OCI-LY1 (cell line): ENCODE data around the gene RAB21.

ENCODE experiments used
- H2AFZ ChIP-seq: fragments of 200-600 bp; sonication (generic), shearing (Covaris generic); 2 replicates; pipeline ENCODE4 v1.6.0; 2014; ENCODE audit warnings: antibody characterized with exemption, mild to moderate bottlenecking, low read length
- H3F3A ChIP-seq: fragments of 200-600 bp; sonication (generic), shearing (Covaris generic); 2 replicates; pipeline ENCODE4 v1.6.0; 2014; ENCODE audit warnings: mild to moderate bottlenecking, antibody characterized with exemption, low read length, moderate library complexity; ENCODE audit not compliant: insufficient read depth
- H3K27ac ChIP-seq: fragments of 200-600 bp; sonication (generic); 2 replicates; pipeline ENCODE4 v1.5.1; 2014; ENCODE audit warnings: low read length, mixed run types, mild to moderate bottlenecking, low read depth; ENCODE audit not compliant: poor library complexity, severe bottlenecking
- H3K27me3 ChIP-seq: fragments of 200-600 bp; sonication (generic); 2 replicates; pipeline ENCODE4 v1.6.0; 2014; ENCODE audit warnings: antibody characterized with exemption, mild to moderate bottlenecking, low read length, moderate library complexity; ENCODE audit not compliant: insufficient read depth
- H3K36me3 ChIP-seq: fragments of 200-600 bp; sonication (generic); 2 replicates; pipeline ENCODE4 v1.6.1; 2014; ENCODE audit warnings: mild to moderate bottlenecking, antibody characterized with exemption, low read length, moderate library complexity, mixed read lengths; ENCODE audit not compliant: insufficient read depth
- H3K4me1 ChIP-seq: fragments of 200-600 bp; sonication (generic); 2 replicates; pipeline ENCODE4 v1.5.1; 2014; ENCODE audit warnings: mild to moderate bottlenecking, low read length, moderate library complexity; ENCODE audit not compliant: insufficient read depth, severe bottlenecking
- H3K4me2 ChIP-seq: fragments of 200-600 bp; sonication (generic), shearing (Covaris generic); 2 replicates; pipeline ENCODE4 v1.6.1; 2014; ENCODE audit warnings: low read length
- H3K4me3 ChIP-seq: fragments of 200-600 bp; sonication (generic); 2 replicates; pipeline ENCODE4 v1.5.1; 2014; ENCODE audit warnings: low read length, low read depth, mild to moderate bottlenecking, mixed read lengths; ENCODE audit not compliant: poor library complexity, severe bottlenecking
- H3K79me2 ChIP-seq: fragments of 200-600 bp; shearing (Covaris generic); 2 replicates; pipeline ENCODE4 v1.6.1; 2016; ENCODE audit warnings: mixed run types, low read length, mixed read lengths; ENCODE audit not compliant: insufficient read depth
- H3K9ac ChIP-seq: fragments of 200-600 bp; sonication (generic), shearing (Covaris generic); 2 replicates; pipeline ENCODE4 v1.6.1; 2014; ENCODE audit warnings: mild to moderate bottlenecking, low read length, mixed read lengths
- H3K9me2 ChIP-seq: fragments of 200-600 bp; sonication (generic), shearing (Covaris generic); 2 replicates; pipeline ENCODE4 v1.6.1; 2014; ENCODE audit warnings: low read depth, mild to moderate bottlenecking, low read length, mixed read lengths
- H3K9me3 ChIP-seq: fragments of 200-600 bp; shearing (Covaris generic); 2 replicates; pipeline ENCODE4 v1.6.1; 2014; ENCODE audit warnings: low read length, mixed read lengths
- H4K20me1 ChIP-seq: fragments of 200-600 bp; sonication (generic), shearing (Covaris generic); 2 replicates; pipeline ENCODE4 v1.6.0; 2016; ENCODE audit warnings: mild to moderate bottlenecking, low read length; ENCODE audit not compliant: insufficient read depth
- EZH2 ChIP-seq: fragments of 200-600 bp; sonication (generic), shearing (Covaris generic); IDR thresholded peaks from 2 replicates; pipeline ENCODE4 v1.8.0; 2017; ENCODE audit warnings: borderline replicate concordance, mixed run types, mild to moderate bottlenecking, antibody characterized with exemption, low read length, moderate library complexity, mixed read lengths
- TF ChIP-seq, protein P1 (sequence below): fragments of 200-600 bp; sonication (generic), shearing (Covaris generic); IDR thresholded peaks from 2 replicates; pipeline ENCODE4 v1.5.1; 2017; ENCODE audit warnings: mild to moderate bottlenecking, antibody characterized with exemption, low read length, moderate library complexity, mixed read lengths

RAB21 gene

DNA sequence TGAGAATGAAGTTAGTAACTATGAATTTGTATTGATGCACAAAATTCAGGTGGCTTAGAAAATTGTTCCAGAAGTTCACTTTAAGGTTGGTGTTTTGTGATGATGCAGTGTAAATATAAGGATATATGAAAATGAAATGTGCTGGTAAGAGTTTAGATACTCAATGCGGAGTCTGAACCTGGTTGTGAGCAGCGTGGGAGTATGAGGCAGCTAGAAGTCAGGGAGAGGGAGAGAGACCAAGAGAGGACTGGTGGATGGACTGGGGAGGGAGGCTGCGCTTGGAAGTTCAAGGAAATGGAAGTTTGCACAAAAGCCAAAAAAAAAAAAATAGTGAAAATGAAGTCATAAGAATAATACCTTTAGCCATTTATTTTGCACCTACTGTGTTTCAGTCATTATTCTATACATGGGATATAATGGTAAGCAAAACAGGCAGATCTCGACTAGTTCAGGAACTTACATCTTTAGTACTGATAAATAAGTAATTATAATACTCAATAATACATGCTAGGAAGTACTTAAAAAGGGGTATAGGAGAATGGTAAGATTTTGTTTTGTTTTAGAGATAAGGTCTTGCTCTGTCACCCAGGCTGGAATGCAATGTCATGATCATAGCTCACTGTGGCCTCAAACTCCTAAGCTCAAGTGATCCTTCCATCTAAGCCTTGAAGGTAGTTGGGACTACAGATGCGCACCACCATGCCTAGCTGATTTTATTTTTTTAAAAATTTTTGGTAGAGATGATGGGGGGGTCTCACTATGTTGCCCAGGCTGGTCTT, 10.0 kb upstream of the RAB21 start:
- no peak overlapping the region for H3K9ac ChIP-seq
- peaks cover 5% of the 10 kb centered on the region for H3K4me1 ChIP-seq
- no peak overlapping the region for H3K4me3 ChIP-seq
- no peak overlapping the region for H3K27ac ChIP-seq
- no peak for TF ChIP-seq EZH2
- TF ChIP-seq, protein P1, sequence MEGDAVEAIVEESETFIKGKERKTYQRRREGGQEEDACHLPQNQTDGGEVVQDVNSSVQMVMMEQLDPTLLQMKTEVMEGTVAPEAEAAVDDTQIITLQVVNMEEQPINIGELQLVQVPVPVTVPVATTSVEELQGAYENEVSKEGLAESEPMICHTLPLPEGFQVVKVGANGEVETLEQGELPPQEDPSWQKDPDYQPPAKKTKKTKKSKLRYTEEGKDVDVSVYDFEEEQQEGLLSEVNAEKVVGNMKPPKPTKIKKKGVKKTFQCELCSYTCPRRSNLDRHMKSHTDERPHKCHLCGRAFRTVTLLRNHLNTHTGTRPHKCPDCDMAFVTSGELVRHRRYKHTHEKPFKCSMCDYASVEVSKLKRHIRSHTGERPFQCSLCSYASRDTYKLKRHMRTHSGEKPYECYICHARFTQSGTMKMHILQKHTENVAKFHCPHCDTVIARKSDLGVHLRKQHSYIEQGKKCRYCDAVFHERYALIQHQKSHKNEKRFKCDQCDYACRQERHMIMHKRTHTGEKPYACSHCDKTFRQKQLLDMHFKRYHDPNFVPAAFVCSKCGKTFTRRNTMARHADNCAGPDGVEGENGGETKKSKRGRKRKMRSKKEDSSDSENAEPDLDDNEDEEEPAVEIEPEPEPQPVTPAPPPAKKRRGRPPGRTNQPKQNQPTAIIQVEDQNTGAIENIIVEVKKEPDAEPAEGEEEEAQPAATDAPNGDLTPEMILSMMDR = no peak
- no peak overlapping the region for H2AFZ ChIP-seq
- no peaks in the 10 kb centered on the region for H3K9me3 ChIP-seq
- no peaks in the 10 kb centered on the region for H3K36me3 ChIP-seq
- H3K4me2 ChIP-seq = no peak overlapping the region
- H4K20me1 ChIP-seq = no peaks in the 10 kb centered on the region
- no peaks in the 10 kb centered on the region for H3K27me3 ChIP-seq
- no peaks in the 10 kb centered on the region for H3F3A ChIP-seq
- no peaks in the 10 kb centered on the region for H3K9me2 ChIP-seq
- no peaks in the 10 kb centered on the region for H3K79me2 ChIP-seq

DNA sequence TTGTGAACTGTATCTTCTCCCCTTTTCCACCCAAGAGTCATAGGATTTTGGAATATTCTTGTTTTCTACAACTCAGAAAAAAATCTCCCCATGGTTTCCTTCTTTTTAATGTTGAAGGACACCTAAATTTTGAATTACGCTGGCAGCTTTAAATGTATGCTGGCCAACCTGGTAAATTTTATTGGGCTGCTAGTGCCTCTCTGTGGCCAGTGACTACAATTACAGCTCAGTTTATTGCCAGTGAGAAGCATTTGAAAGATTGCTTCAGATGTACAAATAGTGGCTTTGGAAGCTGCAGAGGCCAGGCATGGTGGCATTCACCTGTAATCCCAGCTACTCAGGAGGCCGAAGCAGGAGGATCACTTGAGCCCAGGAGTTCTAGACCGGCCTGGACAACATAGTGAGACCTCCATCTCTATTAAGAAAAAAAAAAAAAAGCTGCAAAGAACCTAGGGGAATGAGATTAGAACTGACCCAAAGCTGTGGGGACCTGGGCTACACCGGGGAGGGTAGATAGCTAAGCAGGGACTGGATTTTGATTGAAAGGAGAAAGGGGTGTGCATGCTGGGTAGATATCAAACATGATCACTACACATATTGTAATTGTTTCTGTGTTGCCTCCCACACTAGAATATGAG, 7.6 kb upstream of the RAB21 start:
- no peak overlapping the region for H3K9ac ChIP-seq
- no peaks in the 10 kb centered on the region for H4K20me1 ChIP-seq
- no peak overlapping the region for H3K4me3 ChIP-seq
- TF ChIP-seq EZH2 = no peak
- TF ChIP-seq, protein P1 = peak; percentile 83
- no peak overlapping the region for H3K4me2 ChIP-seq
- H3F3A ChIP-seq = no peaks in the 10 kb centered on the region
- no peaks in the 10 kb centered on the region for H3K79me2 ChIP-seq
- no peaks in the 10 kb centered on the region for H3K9me3 ChIP-seq
- H3K27ac ChIP-seq = no peak overlapping the region
- H3K27me3 ChIP-seq = no peaks in the 10 kb centered on the region
- no peaks in the 10 kb centered on the region for H3K36me3 ChIP-seq
- H2AFZ ChIP-seq = peak overlapping the region; percentile 39; the same call in 1 of the 2 replicates
- no peaks in the 10 kb centered on the region for H3K9me2 ChIP-seq
- peaks cover 5% of the 10 kb centered on the region for H3K4me1 ChIP-seq

DNA sequence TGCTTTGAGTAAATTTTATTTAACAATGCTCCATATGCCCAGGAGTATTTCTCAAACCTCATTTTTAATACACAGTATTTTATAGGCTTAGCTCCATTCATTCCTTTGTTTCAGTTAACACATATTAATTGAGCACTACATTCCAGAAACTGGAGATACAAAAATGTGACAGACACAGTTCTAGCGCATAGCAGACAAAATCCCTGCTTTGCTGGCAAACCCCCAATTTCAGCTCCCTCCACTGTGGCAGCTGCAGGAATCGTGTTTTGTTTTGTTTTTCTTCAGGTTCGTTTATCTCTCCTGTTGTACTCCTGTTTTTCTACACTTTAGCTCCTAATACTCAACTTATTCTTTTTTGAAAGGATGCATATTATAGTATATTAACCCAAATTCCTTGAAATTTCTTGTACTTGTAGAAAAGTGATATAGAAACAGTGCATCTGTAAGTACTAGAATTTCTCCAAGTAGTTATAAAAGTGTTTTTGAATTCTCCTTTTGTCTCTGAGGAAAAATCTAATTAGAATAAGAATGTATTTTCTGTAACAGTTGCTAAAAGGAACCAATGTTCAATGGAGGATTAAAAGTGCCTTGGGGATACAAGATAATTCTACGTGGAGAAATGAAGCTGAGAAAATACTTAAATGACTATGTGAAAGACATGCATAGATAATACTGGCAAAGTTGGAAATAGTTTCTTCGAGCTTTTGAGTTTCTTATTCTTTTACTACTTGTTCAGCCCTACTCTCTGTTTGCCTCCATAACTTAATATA, 6.4 kb upstream of the RAB21 start:
- no peaks in the 10 kb centered on the region for H3K27me3 ChIP-seq
- no peak overlapping the region for H3K9ac ChIP-seq
- no peak overlapping the region for H3K4me3 ChIP-seq
- no peaks in the 10 kb centered on the region for H3F3A ChIP-seq
- TF ChIP-seq, protein P1 = no peak
- TF ChIP-seq EZH2 = no peak
- H3K27ac ChIP-seq = no peak overlapping the region
- no peaks in the 10 kb centered on the region for H3K36me3 ChIP-seq
- H3K9me2 ChIP-seq = no peaks in the 10 kb centered on the region
- H3K9me3 ChIP-seq = no peaks in the 10 kb centered on the region
- no peak overlapping the region for H2AFZ ChIP-seq
- H4K20me1 ChIP-seq = no peaks in the 10 kb centered on the region
- no peak overlapping the region for H3K4me2 ChIP-seq
- H3K4me1 ChIP-seq = peaks cover 5% of the 10 kb centered on the region
- no peaks in the 10 kb centered on the region for H3K79me2 ChIP-seq
